Spleen (tissue), 7 donors: ENCODE measurements around the gene IMPDH2.

ENCODE experiments used
- CTCF ChIP-seq, 11 experiments: fragments of 200-600 bp in 7 of 11; fragments of 450-650 bp in 4 of 11; sonication (generic) in 4 of 11; IDR thresholded peaks in 8 of 11; conservative IDR thresholded peaks in 3 of 11; 1 replicate in 7 of 11; 2 replicates in 4 of 11; pipeline versions ENCODE4 v1.4.0 to v1.8.0; 2016 to 2021; ENCODE audit warnings: antibody characterized with exemption in 11 of 11, inconsistent platforms in 4 of 11, mild to moderate bottlenecking in 1 of 11
- POLR2A ChIP-seq, 3 donors: fragments of 450-650 bp; IDR thresholded peaks; one replicate each; pipeline ENCODE4 v1.5.1; 2017; ENCODE audit warnings: antibody characterized with exemption in 3 of 3, mild to moderate bottlenecking in 1 of 3
- POLR2AphosphoS5 ChIP-seq, 3 donors: sonication (generic); formaldehyde crosslinking; IDR thresholded peaks; one replicate each; pipeline ENCODE4 v1.5.1; 2017; ENCODE audit warnings: antibody characterized with exemption in 3 of 3
- donor health status: DM: no; HTN: no; CAD: no; lungs with moderate emphysema.
- donor health status: DM: no; HTN: no; CAD: no.
- donor health status: DM: no; HTN: no; CAD: no.

DNA sequence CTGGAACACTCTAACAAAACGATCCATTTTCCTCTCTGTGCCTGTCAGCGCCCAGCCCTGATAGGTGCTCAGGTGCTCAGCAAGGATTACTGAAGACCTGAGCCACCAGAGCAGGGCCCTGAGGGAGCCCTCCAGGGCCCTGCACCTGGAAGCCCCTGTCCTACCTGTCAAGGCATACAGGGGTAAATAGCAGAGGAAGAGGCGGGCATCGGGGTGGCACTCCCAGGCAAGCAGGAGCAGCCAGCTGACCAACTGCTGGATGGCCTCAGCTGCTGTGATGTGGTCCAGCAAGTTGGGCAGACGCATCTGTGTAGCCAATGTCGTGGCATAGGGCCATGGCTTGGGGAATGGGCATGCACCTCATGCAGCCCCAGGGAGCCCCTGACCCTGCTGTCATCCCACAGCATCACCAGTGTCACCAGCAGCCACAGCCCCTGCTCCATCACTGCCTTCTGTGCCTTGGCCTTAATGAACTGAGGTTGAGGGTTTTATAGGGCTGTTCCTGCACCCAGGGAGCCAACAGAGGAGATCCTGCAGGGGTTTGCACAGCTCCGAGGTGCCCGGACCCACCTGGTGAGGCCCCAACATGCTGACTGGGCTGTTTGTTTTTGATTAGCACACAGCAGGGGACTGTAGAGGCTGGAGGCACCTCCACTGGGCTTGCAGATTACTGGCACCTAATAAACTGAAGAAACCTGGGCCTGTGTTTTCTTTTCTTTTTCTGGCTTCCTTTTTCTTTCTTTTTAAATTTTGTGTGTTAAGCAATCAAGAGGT is 29.9 kb downstream of the IMPDH2 start:
- no peak for TF ChIP-seq CTCF (IDR thresholded peaks at IDR 0.05 in 8 of 11, conservative IDR thresholded peaks at IDR 0.05 in 3 of 11)
- TF ChIP-seq POLR2A (IDR thresholded peaks at IDR 0.05), result no peak
- TF ChIP-seq POLR2AphosphoS5 (IDR thresholded peaks at IDR 0.05), result no peak
